Ovary (tissue), 10 donors: ENCODE measurements around the gene ANKIB1. TPM values are rescaled to one million over a fixed set of nuclear protein-coding genes. Genes with fewer than 3 reads are reported as not detected.
A peak's percentile ranks its signal among the peaks of the same experiment; 100 is the strongest.

ENCODE experiments used
- DNase-seq, 5 donors: peaks; one replicate each; pipeline ENCODE4 v3.0.0-alpha.2; 2019 to 2020
- H3K27ac ChIP-seq, 2 donors: fragments of 200-600 bp; one replicate each; pipeline versions ENCODE4 v1.5.1 to v1.8.0; 2019 to 2022
- H3K27me3 ChIP-seq: fragments of 200-600 bp; one replicate; pipeline ENCODE4 v1.8.0; 2022
- H3K36me3 ChIP-seq: fragments of 200-600 bp; sonication (generic); one replicate; pipeline ENCODE4 v1.5.1; 2019
- H3K4me1 ChIP-seq: one replicate; pipeline ENCODE4 v1.8.1; 2013; ENCODE audit warnings: mild to moderate bottlenecking, moderate library complexity; ENCODE audit not compliant: insufficient read depth
- H3K4me3 ChIP-seq: fragments of 200-600 bp; sonication (generic); one replicate; pipeline ENCODE4 v1.5.1; 2017
- H3K9me3 ChIP-seq, 2 donors: fragments of 200-600 bp in 1 of 2; sonication (generic) in 1 of 2; one replicate each; pipeline versions ENCODE4 v1.5.1 to v1.8.1; 2013 to 2019; ENCODE audit warnings: mild to moderate bottlenecking in 1 of 2, moderate library complexity in 1 of 2
- EP300 ChIP-seq: sonication (generic); formaldehyde crosslinking; IDR thresholded peaks from one replicate; pipeline ENCODE4 v1.6.1; 2017; ENCODE audit warnings: antibody characterized with exemption
- POLR2A ChIP-seq: fragments of 450-650 bp; IDR thresholded peaks from one replicate; pipeline ENCODE4 v1.6.1; 2017; ENCODE audit warnings: antibody characterized with exemption, mild to moderate bottlenecking, moderate library complexity
- WGBS, 3 donors: extraction: QIAGEN DNeasy Blood & Tissue Kit in 1 of 3; methylation state at CpG; one replicate each; pipeline versions ENCODE4 v1.1.5 to v1.1.7; 2013 to 2017; 5-methylcytosine and 5-hydroxymethylcytosine counted together
- intact Hi-C, 4 donors: fragments of 100-400 bp; cut with DNase I; formaldehyde crosslinking; loops; one replicate each; pipeline versions ENCODE4 v1.11.0 to v1.15.1; 2022 to 2023
- long read RNA-seq, 3 donors: library from polyadenylated mRNA in 2 of 3; unstranded in 2 of 3; transcript quantifications; one replicate each; pipeline ENCODE4 v2.0.0 and lab custom pipeline, GENCODE V29; 2021 to 2026
- polyA plus RNA-seq, 2 donors: library from polyadenylated mRNA; stranded (reverse); fragments of 200-250 nt in 1 of 2; fragments of 350-450 nt in 1 of 2; fragmentation: Illumina TruSeq in 1 of 2; extraction: RNeasy Lipid Tissue Mini Kit (QIAGEN cat#74804) in 1 of 2; gene quantifications; one replicate each; pipeline ENCODE4 v1.2.3, GENCODE V29; 2013 to 2014
- total RNA-seq, 7 donors: library from RNA; depleted of rRNA in 2 of 7; stranded (reverse); fragments of >200 nt in 2 of 7; fragmentation: NEBNext Ultra II Directional in 3 of 7; extraction: Animal tissue kit (Norgen Biotek cat#: 25700) in 3 of 7; gene quantifications; one replicate each; pipeline versions ENCODE4 v1.1.0 to v1.2.4, GENCODE V29; 2016 to 2023
- TF ChIP-seq, protein P1 (sequence below), 3 donors: fragments of 450-650 bp in 2 of 3; fragments of 200-600 bp in 1 of 3; IDR thresholded peaks; one replicate each; pipeline versions ENCODE4 v1.5.1 to v1.8.0; 2016 to 2022; ENCODE audit warnings: antibody characterized with exemption in 3 of 3, mild to moderate bottlenecking in 1 of 3
- donor health status: DM: no; HTN: no; CAD: no; lungs with moderate emphysema.
- donor health status: DM: no; HTN: no; CAD: no.
- donor health status: Bipolar disorder and iron deficiency.
- donor health status: DM: yes; HTN: yes; CAD: no.
- donor health status: DM: no; HTN: no; CAD: no.
- donor health status: DM: yes; HTN: yes; CAD: no.

ANKIB1 gene, protein sequence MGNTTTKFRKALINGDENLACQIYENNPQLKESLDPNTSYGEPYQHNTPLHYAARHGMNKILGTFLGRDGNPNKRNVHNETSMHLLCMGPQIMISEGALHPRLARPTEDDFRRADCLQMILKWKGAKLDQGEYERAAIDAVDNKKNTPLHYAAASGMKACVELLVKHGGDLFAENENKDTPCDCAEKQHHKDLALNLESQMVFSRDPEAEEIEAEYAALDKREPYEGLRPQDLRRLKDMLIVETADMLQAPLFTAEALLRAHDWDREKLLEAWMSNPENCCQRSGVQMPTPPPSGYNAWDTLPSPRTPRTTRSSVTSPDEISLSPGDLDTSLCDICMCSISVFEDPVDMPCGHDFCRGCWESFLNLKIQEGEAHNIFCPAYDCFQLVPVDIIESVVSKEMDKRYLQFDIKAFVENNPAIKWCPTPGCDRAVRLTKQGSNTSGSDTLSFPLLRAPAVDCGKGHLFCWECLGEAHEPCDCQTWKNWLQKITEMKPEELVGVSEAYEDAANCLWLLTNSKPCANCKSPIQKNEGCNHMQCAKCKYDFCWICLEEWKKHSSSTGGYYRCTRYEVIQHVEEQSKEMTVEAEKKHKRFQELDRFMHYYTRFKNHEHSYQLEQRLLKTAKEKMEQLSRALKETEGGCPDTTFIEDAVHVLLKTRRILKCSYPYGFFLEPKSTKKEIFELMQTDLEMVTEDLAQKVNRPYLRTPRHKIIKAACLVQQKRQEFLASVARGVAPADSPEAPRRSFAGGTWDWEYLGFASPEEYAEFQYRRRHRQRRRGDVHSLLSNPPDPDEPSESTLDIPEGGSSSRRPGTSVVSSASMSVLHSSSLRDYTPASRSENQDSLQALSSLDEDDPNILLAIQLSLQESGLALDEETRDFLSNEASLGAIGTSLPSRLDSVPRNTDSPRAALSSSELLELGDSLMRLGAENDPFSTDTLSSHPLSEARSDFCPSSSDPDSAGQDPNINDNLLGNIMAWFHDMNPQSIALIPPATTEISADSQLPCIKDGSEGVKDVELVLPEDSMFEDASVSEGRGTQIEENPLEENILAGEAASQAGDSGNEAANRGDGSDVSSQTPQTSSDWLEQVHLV
- total RNA-seq, result 10 to 100 TPM; 30.8 to 83.1 (median 61.4) TPM
- 10 to 100 TPM; 11.3 to 28.5 TPM for polyA plus RNA-seq
- long read RNA-seq, donor 1, full-length matches to known transcripts, result 1 of 26 reads
- long read RNA-seq, donor 1, partial matches to known transcripts, result 16 of 26 reads
- long read RNA-seq, donor 1, other reads (novel, unspliced or antisense), result 9 of 26 reads
- long read RNA-seq, donor 2, full-length matches to known transcripts, result 1 of 1 reads
- long read RNA-seq, donor 2, partial matches to known transcripts, result 0 of 1 reads
- long read RNA-seq, donor 2, other reads (novel, unspliced or antisense), result 0 of 1 reads
- long read RNA-seq, donor 3, full-length matches to known transcripts, result 8 of 19 reads
- long read RNA-seq, donor 3, partial matches to known transcripts, result 8 of 19 reads
- long read RNA-seq, donor 3, other reads (novel, unspliced or antisense), result 3 of 19 reads

DNA sequence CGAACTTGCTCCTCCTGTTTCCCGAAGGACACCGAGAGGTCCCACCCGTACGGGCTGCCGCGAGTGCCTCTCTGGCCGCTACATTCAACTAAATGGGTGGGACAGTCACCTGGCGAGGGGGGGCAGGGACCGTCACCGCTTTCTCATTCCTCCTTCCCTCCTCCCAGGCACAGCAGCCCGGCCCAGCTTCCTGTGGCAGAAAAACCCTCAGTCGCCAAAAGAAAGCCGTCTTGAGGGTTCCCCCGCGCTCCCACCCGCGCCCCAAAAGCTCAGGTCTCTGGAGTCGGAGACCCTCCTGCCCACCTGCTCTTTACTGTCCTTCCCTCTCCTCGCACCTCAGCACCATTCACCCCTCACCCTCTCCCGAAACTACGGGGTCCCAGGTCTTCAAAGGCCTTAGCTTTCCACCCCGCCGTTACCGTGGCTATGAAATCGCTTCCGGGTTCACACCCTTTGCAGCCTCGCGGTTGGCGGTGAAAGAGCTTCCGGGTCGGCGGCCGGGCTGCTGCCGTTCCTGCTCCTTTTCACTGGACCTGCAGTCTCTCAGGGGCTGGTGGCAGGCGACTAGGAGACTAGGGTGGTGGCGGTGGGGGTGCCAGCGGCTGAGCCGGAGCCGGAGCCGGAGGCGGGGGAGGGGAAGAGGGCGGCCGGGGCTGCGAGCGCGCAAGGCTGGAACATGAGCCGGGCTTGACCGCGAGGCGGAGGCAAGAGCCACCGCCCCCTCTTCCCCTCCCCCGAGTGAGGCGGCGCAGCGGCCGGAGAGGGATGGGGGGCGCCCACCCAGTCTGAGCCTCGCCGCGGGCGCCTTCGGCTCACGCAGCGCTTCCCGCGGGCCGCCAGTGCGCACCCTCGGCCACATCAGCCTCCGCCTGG lies at the start of gene ANKIB1, which contains the start of gene KRIT1:
Gene ANKIB1, plus strand, starts transcription at position 488 of the 873 bp plus-strand sequence. CDS start 49,005 bp downstream, outside the sequence.
Gene KRIT1, minus strand, starts transcription at position 428 of the 873 bp plus-strand sequence. CDS start 3,779 bp downstream, outside the sequence.
- intact Hi-C loops, result loop anchor here in 2 of 4 donors (10.0 kb wide), 2 partner anchors 189 to 199 kb away; partner anchors contain the start of gene GATAD1 (in 1 of the 2)
- peak; percentile 83 to 90 (median 86) for DNase-seq
- TF ChIP-seq EP300, result no peak
- TF ChIP-seq POLR2A, result peak; percentile 72
- TF ChIP-seq, protein P1, sequence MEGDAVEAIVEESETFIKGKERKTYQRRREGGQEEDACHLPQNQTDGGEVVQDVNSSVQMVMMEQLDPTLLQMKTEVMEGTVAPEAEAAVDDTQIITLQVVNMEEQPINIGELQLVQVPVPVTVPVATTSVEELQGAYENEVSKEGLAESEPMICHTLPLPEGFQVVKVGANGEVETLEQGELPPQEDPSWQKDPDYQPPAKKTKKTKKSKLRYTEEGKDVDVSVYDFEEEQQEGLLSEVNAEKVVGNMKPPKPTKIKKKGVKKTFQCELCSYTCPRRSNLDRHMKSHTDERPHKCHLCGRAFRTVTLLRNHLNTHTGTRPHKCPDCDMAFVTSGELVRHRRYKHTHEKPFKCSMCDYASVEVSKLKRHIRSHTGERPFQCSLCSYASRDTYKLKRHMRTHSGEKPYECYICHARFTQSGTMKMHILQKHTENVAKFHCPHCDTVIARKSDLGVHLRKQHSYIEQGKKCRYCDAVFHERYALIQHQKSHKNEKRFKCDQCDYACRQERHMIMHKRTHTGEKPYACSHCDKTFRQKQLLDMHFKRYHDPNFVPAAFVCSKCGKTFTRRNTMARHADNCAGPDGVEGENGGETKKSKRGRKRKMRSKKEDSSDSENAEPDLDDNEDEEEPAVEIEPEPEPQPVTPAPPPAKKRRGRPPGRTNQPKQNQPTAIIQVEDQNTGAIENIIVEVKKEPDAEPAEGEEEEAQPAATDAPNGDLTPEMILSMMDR (IDR thresholded peaks at IDR 0.05), result peak in 1 of 3 donors; percentile 27
- peak within 1 kb of the TSS; percentile 80 to 81 for H3K27ac ChIP-seq
- peak within 1 kb of the TSS; percentile 91 for H3K4me3 ChIP-seq
- H3K4me1 ChIP-seq, result peaks cover 3% of the 10 kb centered on the region
- 0 to 1% (median 0%) methylated on average over 30 to 70 of the region's 71 CpGs for WGBS, 3 donors
- no peaks in the 10 kb centered on the region for H3K36me3 ChIP-seq
- no peaks in the 10 kb centered on the region for H3K9me3 ChIP-seq
- no peaks in the 10 kb centered on the region for H3K27me3 ChIP-seq

DNA sequence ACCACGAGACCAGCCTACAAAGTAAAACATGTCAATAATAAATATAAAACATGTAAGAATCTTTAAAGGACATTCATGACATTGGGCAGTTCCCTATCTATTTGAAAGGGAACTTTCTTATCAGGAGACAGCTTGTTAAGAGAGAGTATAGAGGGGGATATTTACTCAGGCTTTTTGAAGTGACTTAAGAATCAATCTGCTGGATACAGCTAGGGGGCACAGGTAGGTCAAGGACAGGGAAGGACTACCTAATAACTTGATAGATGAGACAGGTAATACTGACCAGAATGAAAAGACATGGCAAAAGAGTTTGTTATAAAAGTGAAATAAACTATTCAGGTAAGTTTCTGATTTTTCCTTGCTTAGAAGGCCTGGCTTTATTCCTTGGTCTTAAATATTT lies 45.0 kb upstream of the ANKIB1 start:
- H3K4me3 ChIP-seq, result no peak overlapping the region
- no peak for DNase-seq
- H3K27me3 ChIP-seq, result no peaks in the 10 kb centered on the region
- no peaks in the 10 kb centered on the region for H3K4me1 ChIP-seq
- intact Hi-C loops, result no loop called here
- no peak overlapping the region for H3K27ac ChIP-seq
- WGBS, 3 donors, result 88 to 95% (median 91%) methylated on average over 1 of the region's 1 CpG
- no peaks in the 10 kb centered on the region for H3K9me3 ChIP-seq
- no peak for TF ChIP-seq EP300
- no peak for TF ChIP-seq POLR2A
- TF ChIP-seq, protein P1 (IDR thresholded peaks at IDR 0.05), result no peak
- H3K36me3 ChIP-seq, result no peaks in the 10 kb centered on the region

DNA sequence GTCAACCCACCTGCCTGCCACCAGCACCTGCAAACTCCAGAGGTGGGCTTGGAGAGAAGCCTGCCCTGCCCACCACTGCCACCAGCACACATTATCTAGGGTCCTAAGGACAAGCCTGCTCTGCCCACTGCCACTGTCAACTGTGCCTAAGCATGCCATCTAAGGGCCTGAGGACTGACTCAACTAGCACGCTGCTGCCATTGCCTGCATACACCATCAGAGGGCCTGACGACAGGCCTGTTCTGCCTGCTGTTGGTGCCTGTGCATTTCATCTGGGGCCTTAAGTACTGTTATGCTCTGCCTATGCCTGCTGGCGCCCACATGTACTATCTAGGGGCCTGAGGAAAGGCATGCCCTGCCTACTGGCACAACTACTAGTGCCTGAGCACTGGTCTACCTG lies 39.8 kb upstream of the ANKIB1 start:
- Histone ChIP-seq H3K27ac (no peak overlapping the region), H3K9me3 (no peaks in the 10 kb centered on the region), H3K27me3 (no peaks in the 10 kb centered on the region), H3K36me3 (no peaks in the 10 kb centered on the region), H3K4me3 (no peak overlapping the region), H3K4me1 (no peaks in the 10 kb centered on the region)
- TF ChIP-seq, protein P1 (IDR thresholded peaks at IDR 0.05), result no peak
- TF ChIP-seq EP300 (no peak), POLR2A (no peak)
- DNase-seq, result no peak
- intact Hi-C loops, result no loop called here
- 96 to 100% (median 99%) methylated on average over 3 of the region's 3 CpGs for WGBS, 3 donors
